Keratinocyte (primary cell): Measurements from ENCODE around the gene DSG2.

Source experiments
- EZH2 ChIP-seq: IDR thresholded peaks from one replicate; pipeline ENCODE4 v1.6.1; 2012; ENCODE audit warnings: inconsistent platforms, mild to moderate bottlenecking, low read length, moderate library complexity
- TF ChIP-seq, protein P1 (sequence below), 3 experiments: IDR thresholded peaks in 1 of 3; conservative IDR thresholded peaks in 1 of 3; optimal IDR thresholded peaks in 1 of 3; 2 replicates in 2 of 3; 3 replicates in 1 of 3; pipeline versions ENCODE3 to v1.5.1; 2011; ENCODE audit warnings: low read length in 3 of 3, mild to moderate bottlenecking in 3 of 3, moderate library complexity in 2 of 3, control low read depth in 1 of 3, inconsistent platforms in 1 of 3; ENCODE audit not compliant: insufficient read depth in 2 of 3; ENCODE audit errors: extremely low read depth in 1 of 3

DNA sequence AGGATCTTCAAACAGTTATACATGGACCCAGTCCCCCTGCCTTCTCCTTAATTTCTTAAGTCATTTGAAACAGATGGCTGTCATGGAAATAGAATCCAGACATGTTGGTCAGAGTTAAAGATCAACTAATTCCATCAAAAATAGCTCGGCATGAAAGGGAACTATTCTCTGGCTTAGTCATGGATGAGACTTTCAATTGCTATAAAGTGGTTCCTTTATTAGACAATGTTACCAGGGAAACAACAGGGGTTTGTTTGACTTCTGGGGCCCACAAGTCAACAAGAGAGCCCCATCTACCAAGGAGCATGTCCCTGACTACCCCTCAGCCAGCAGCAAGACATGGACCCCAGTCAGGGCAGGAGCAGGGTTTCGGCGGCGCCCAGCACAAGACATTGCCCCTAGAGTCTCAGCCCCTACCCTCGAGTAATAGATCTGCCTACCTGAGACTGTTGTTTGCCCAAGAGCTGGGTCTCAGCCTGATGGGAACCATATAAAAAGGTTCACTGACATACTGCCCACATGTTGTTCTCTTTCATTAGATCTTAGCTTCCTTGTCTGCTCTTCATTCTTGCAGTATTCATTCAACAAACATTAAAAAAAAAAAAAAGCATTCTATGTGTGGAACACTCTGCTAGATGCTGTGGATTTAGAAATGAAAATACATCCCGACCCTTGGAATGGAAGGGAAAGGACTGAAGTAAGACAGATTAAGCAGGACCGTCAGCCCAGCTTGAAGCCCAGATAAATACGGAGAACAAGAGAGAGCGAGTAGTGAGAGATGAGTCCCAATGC is 98.3 kb downstream of the DSG2 start:
- TF ChIP-seq, protein P1, sequence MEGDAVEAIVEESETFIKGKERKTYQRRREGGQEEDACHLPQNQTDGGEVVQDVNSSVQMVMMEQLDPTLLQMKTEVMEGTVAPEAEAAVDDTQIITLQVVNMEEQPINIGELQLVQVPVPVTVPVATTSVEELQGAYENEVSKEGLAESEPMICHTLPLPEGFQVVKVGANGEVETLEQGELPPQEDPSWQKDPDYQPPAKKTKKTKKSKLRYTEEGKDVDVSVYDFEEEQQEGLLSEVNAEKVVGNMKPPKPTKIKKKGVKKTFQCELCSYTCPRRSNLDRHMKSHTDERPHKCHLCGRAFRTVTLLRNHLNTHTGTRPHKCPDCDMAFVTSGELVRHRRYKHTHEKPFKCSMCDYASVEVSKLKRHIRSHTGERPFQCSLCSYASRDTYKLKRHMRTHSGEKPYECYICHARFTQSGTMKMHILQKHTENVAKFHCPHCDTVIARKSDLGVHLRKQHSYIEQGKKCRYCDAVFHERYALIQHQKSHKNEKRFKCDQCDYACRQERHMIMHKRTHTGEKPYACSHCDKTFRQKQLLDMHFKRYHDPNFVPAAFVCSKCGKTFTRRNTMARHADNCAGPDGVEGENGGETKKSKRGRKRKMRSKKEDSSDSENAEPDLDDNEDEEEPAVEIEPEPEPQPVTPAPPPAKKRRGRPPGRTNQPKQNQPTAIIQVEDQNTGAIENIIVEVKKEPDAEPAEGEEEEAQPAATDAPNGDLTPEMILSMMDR (optimal IDR thresholded peaks at IDR 0.05 in 1 of 3, IDR thresholded peaks at IDR 0.05 in 1 of 3, conservative IDR thresholded peaks at IDR 0.05 in 1 of 3; ENCODE audit: extremely low read depth in 1 of 3, insufficient read depth in 2 of 3, low read length in 3 of 3): no peak
- no peak for TF ChIP-seq EZH2
